AG04449 (cell line): Measurements from ENCODE around the gene ASCC3.
"Not testable (repeated sequence)": the region's sequence is repeated elsewhere in the genome, so short reads cannot be mapped to it uniquely, and the experiment has no call there.

Source experiments
- CTCF ChIA-PET: fragments of 350-600 bp; formaldehyde crosslinking; extraction: SDS; loops from one replicate; lab custom pipeline; 2021; ENCODE audit warnings: antibody characterized with exemption; lab: Yijun Ruan, JAX
- POLR2A ChIA-PET: fragments of 400-600, 350-600 bp; formaldehyde crosslinking; extraction: SDS; loops from one replicate; lab custom pipeline; 2020; ENCODE audit warnings: antibody characterized with exemption, inconsistent platforms; lab: Yijun Ruan, JAX
- DNase-seq: peaks from one replicate; pipeline ENCODE4 v3.0.0-alpha.2; 2010; ENCODE audit warnings: low read depth, low spot score
- H3K4me3 ChIP-seq: 2 replicates; pipeline ENCODE4 v1.5.1; 2011; ENCODE audit warnings: low read depth, mild to moderate bottlenecking, control low read depth, low read length
- CTCF ChIP-seq: IDR thresholded peaks from one replicate; pipeline ENCODE4 v1.5.1; 2011; ENCODE audit warnings: mild to moderate bottlenecking, moderate library complexity, low read length, control low read depth, inconsistent platforms; ENCODE audit not compliant: insufficient read depth; ENCODE audit errors: missing control alignments

ASCC3 gene

DNA sequence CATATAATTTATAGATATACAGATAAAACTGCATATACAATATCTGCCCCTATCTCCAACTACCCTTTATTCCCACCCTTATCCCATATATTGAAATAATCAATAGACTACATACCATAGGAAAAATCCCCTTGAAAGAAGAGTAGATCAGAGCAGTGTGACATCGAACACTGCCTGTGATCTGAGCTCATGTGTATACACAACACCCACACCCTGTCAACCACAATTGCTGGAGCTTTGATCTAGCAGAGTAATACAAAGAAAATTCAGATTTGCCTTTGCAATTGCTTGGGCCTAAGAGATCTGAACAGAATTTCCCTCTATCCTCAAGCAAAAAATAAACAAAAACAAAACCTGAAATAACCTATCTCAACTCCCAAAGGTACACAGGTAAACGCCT is 119.3 kb downstream of the ASCC3 start:
- no peak for DNase-seq
- CTCF ChIA-PET: no interaction called here
- POLR2A ChIA-PET: no interaction called here
- TF ChIP-seq CTCF: no peak
- no peak overlapping the region for H3K4me3 ChIP-seq

DNA sequence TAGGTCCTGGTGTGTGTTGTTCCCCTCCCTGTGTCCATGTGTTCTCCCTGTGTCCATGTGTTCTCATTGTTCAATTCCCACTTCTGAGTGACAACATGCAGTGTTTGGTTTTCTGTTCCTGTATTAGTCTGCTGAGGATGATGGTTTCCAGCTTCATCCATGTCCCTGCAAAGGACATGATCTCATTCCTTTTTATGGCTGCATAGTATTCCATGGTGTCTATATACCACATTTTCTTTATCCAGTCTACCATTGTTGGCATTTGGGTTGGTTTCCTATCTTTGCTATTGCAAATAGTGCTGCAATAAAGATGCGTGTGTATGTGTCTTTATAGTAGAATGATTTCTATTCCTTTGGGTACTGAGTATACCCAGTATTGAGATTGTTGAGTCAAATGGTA is 122.7 kb downstream of the ASCC3 start:
- H3K4me3 ChIP-seq, POLR2A ChIA-PET, CTCF ChIA-PET: not testable (repeated sequence)

GRCh38 chr6:100753421-100753820 is 127.7 kb downstream of the ASCC3 start:
- TF ChIP-seq CTCF: no peak
- POLR2A ChIA-PET: no interaction called here
- CTCF ChIA-PET: no interaction called here
- no peak overlapping the region for H3K4me3 ChIP-seq
- no peak for DNase-seq

More for the DNA sequence above, 122.7 kb downstream of the ASCC3 start:
- not testable (repeated sequence) for DNase-seq

DNA sequence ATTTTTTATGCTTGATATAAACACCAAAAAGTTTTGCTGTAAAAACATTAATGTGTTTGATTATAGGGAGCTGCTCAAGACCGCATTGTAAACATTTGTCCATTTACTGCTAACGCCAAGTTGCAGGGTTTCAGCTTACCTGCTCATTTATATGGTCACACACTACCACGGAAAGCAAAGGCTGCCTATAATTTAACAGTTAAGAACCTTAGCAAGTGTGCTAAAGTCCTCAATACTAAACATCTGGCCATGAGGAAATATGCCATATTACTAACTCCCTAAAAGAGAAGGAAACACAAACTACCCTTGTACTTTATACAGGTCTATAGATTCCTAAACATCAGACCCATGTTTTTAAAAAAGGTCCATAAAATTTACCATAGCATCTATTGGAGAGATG is 129.5 kb downstream of the ASCC3 start:
- TF ChIP-seq CTCF: no peak
- POLR2A ChIA-PET: no interaction called here

DNA sequence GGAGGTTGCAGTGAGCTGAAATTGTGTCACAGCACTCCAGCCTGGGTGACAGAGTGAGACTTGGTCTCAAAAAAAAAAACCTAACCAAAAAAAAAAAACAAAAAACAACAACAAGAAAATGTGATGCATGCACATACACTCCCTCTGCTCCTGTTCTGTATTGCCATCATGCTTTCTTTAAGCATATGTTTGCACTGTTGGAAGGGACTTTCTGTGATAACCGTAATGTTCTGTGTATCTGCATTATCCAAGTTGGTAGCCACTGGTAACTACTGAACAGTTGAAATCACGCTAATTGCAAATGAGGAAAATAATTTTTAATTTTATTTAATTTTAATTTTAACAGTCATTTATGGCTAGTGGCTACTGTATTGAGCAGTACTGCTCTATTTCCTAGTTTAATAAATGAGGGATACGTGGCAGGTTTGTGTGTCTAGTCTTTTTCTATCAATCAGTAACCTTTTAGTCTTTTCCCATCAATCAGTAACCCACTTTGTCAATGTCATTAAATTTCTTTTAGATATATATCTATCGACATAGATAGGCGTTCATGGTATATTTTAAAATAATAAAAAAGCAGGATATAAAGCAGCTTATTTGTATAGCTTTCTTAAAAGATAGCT is 135.6 kb downstream of the ASCC3 start:
- DNase-seq: no peak
- CTCF ChIA-PET: no interaction called here
- H3K4me3 ChIP-seq: no peak overlapping the region
- no peak for TF ChIP-seq CTCF
- POLR2A ChIA-PET: no interaction called here

More for the DNA sequence above, 129.5 kb downstream of the ASCC3 start:
- CTCF ChIA-PET: no interaction called here
- no peak overlapping the region for H3K4me3 ChIP-seq
- DNase-seq: no peak

GRCh38 chr6:100740439-100740838 is 140.7 kb downstream of the ASCC3 start:
- H3K4me3 ChIP-seq: no peak overlapping the region
- no peak for DNase-seq
- ChIA-PET POLR2A (no interaction called here), CTCF (no interaction called here)
- TF ChIP-seq CTCF: no peak

- H3K4me3 ChIP-seq, POLR2A ChIA-PET, DNase-seq, CTCF ChIA-PET: not testable (repeated sequence)
These were observed 143.4 kb downstream of the ASCC3 start for GRCh38 chr6:100737720-100738119.
